GM23338 (cell line): ENCODE measurements around the gene FGF3. TPM values are rescaled to one million over a fixed set of nuclear protein-coding genes. Genes with fewer than 3 reads are reported as not detected.

Experiments used
- ATAC-seq: fragments of 200-7000 bp; cut with Tn5 transposase; 3 replicates; pipeline ENCODE4 v1.9.1; 2020
- DNase-seq: peaks from one replicate; pipeline ENCODE4 v3.0.0-alpha.2; 2015; ENCODE audit warnings: low spot score
- H2AFZ ChIP-seq: fragments of 200-600 bp; sonication (generic); 2 replicates; pipeline ENCODE4 v1.8.0; 2016; ENCODE audit warnings: antibody characterized with exemption, mild to moderate bottlenecking, moderate library complexity
- H3F3A ChIP-seq: fragments of 200-600 bp; sonication (generic); replicated peaks from 2 replicates; pipeline ENCODE4 v1.8.0; 2017; ENCODE audit warnings: antibody characterized with exemption, mixed run types, low read depth
- H3K27ac ChIP-seq: fragments of 200-600 bp; sonication (generic); 2 replicates; pipeline ENCODE4 v1.6.1; 2016; ENCODE audit warnings: low read depth
- H3K27me3 ChIP-seq: fragments of 200-600 bp; sonication (generic); 2 replicates; pipeline ENCODE4 v1.8.0; 2016; ENCODE audit warnings: mild to moderate bottlenecking, mixed run types, moderate library complexity; ENCODE audit not compliant: insufficient read depth
- H3K36me3 ChIP-seq: fragments of 200-600 bp; sonication (generic); 2 replicates; pipeline ENCODE4 v1.8.0; 2016; ENCODE audit warnings: mild to moderate bottlenecking; ENCODE audit not compliant: insufficient read depth
- H3K4me1 ChIP-seq: fragments of 200-600 bp; sonication (generic); 2 replicates; pipeline ENCODE4 v1.8.0; 2016; ENCODE audit warnings: mild to moderate bottlenecking, moderate library complexity; ENCODE audit not compliant: insufficient read depth
- H3K4me2 ChIP-seq: fragments of 200-600 bp; sonication (generic); 2 replicates; pipeline ENCODE4 v1.7.1; 2017; ENCODE audit warnings: mixed run types
- H3K4me3 ChIP-seq: fragments of 200-600 bp; sonication (generic); 2 replicates; pipeline ENCODE4 v1.6.1; 2016; ENCODE audit warnings: mixed run types
- H3K79me2 ChIP-seq: fragments of 200-600 bp; sonication (generic); replicated peaks from 2 replicates; pipeline ENCODE4 v1.8.0; 2017; ENCODE audit warnings: mild to moderate bottlenecking; ENCODE audit not compliant: insufficient read depth
- H3K9me2 ChIP-seq: fragments of 200-600 bp; sonication (generic); 2 replicates; pipeline ENCODE4 v1.8.0; 2017; ENCODE audit not compliant: insufficient read depth
- H4K20me1 ChIP-seq: fragments of 200-600 bp; sonication (generic); replicated peaks from 2 replicates; pipeline ENCODE4 v1.8.0; 2017; ENCODE audit warnings: mild to moderate bottlenecking; ENCODE audit not compliant: insufficient read depth
- H3K27ac Mint-ChIP-seq: 2 replicates; pipeline ENCODE4 v1.8.0; 2020; ENCODE audit warnings: inconsistent platforms, mild to moderate bottlenecking, moderate library complexity, mixed read lengths
- H3K27me3 Mint-ChIP-seq: 3 replicates; pipeline ENCODE4 v1.8.0; 2022; ENCODE audit warnings: low read depth, mild to moderate bottlenecking, moderate library complexity, mixed read lengths, inconsistent platforms; ENCODE audit not compliant: insufficient read depth, poor library complexity
- H3K36me3 Mint-ChIP-seq: 3 replicates; pipeline ENCODE4 v1.8.0; 2021; ENCODE audit warnings: low read depth, mild to moderate bottlenecking, inconsistent platforms, moderate library complexity, mixed read lengths
- H3K4me1 Mint-ChIP-seq: 3 replicates; pipeline ENCODE4 v1.8.0; 2020; ENCODE audit warnings: mild to moderate bottlenecking, inconsistent platforms, mixed read lengths
- H3K4me3 Mint-ChIP-seq: 3 replicates; pipeline ENCODE4 v1.8.0; 2021; ENCODE audit warnings: moderate library complexity, mild to moderate bottlenecking, inconsistent platforms, mixed read lengths
- H3K9me3 Mint-ChIP-seq: 3 replicates; pipeline ENCODE4 v1.8.0; 2020; ENCODE audit warnings: moderate library complexity, mild to moderate bottlenecking, inconsistent platforms, mixed read lengths
- CREB1 ChIP-seq: fragments of 250-450 bp; sonication (Bioruptor Pico); IDR thresholded peaks from 2 replicates; pipeline ENCODE4 v1.5.0; 2020; ENCODE audit warnings: low read depth, mild to moderate bottlenecking, moderate library complexity
- CTCF ChIP-seq, 2 experiments: fragments of 200-600 bp in 1 of 2; sonication (generic) in 1 of 2; conservative IDR thresholded peaks; 2 replicates each; pipeline versions ENCODE4 v1.5.1 to v1.6.1; 2016 to 2017; ENCODE audit warnings: antibody characterized with exemption in 2 of 2, low read depth in 2 of 2, mild to moderate bottlenecking in 2 of 2, moderate library complexity in 1 of 2
- EZH2 ChIP-seq: fragments of 200-600 bp; sonication (generic); IDR thresholded peaks from one replicate; pipeline ENCODE4 v1.8.0; 2017; ENCODE audit warnings: antibody characterized with exemption, mild to moderate bottlenecking, low read depth; ENCODE audit not compliant: unreplicated experiment
- EZH2phosphoT487 ChIP-seq: fragments of 200-600 bp; sonication (generic); IDR thresholded peaks from one replicate; pipeline ENCODE4 v1.8.1; 2018; ENCODE audit warnings: antibody characterized with exemption; ENCODE audit not compliant: unreplicated experiment
- POLR2AphosphoS5 ChIP-seq: IDR thresholded peaks from 2 replicates; pipeline ENCODE4 v1.6.1; 2016; ENCODE audit warnings: antibody characterized with exemption, low read depth
- REST ChIP-seq: IDR thresholded peaks from one replicate; pipeline ENCODE4 v1.6.1; 2018; ENCODE audit warnings: antibody characterized with exemption; ENCODE audit not compliant: unreplicated experiment
- STAT1 ChIP-seq: IDR thresholded peaks from one replicate; pipeline ENCODE4 v1.6.1; 2016; ENCODE audit warnings: antibody characterized with exemption; ENCODE audit not compliant: unreplicated experiment
- ZNF114 ChIP-seq: fragments of 250-450 bp; sonication (Bioruptor Pico); IDR thresholded peaks from 2 replicates; pipeline ENCODE4 v1.5.0; 2020; ENCODE audit warnings: mild to moderate bottlenecking, moderate library complexity
- ZNF331 ChIP-seq: fragments of 250-450 bp; sonication (Bioruptor Pico); IDR thresholded peaks from 2 replicates; pipeline ENCODE4 v1.5.0; 2020; ENCODE audit warnings: low read depth, mild to moderate bottlenecking, moderate library complexity
- ZNF462 ChIP-seq: fragments of 250-450 bp; sonication (Bioruptor Pico); IDR thresholded peaks from 2 replicates; pipeline ENCODE4 v1.5.0; 2020; ENCODE audit warnings: mild to moderate bottlenecking, moderate library complexity
- polyA plus RNA-seq: library from polyadenylated mRNA; unstranded; fragments of >200 nt; fragmentation: Nextera tagmentation; extraction: Ambion mirVana; gene quantifications from 2 replicates; pipeline ENCODE4 v1.2.1, GENCODE V29; 2016
- total RNA-seq: library from RNA; depleted of rRNA; stranded (reverse); fragments of >200 nt; shearing (Covaris generic); gene quantifications from 2 replicates; pipeline ENCODE4 v1.2.3, GENCODE V29; 2014

The FGF3 gene
- total and polyA plus RNA-seq, 2 experiments from 2014 or later: 1.2 TPM; not detected in 1

- no peak overlapping the region for H3K4me3 Mint-ChIP-seq
- no peaks in the 10 kb centered on the region for H3K9me2 ChIP-seq
- H3K27ac ChIP-seq: no peak overlapping the region
- ATAC-seq: no peak
- H4K20me1 ChIP-seq: no peaks in the 10 kb centered on the region
- no peak overlapping the region for H3K4me2 ChIP-seq
- no peak for DNase-seq
- no peak overlapping the region for H3K4me3 ChIP-seq
- no peaks in the 10 kb centered on the region for H3K36me3 ChIP-seq
- H3K27ac Mint-ChIP-seq: no peak overlapping the region
- TF ChIP-seq POLR2AphosphoS5 (no peak), REST (no peak), ZNF114 (CRISPR knock-in tag) (no peak), CREB1 (no peak), ZNF462 (CRISPR knock-in tag) (no peak), CTCF (conservative IDR thresholded peaks at IDR 0.05; ENCODE audit: low read depth in 2 of 2) (no peak), EZH2phosphoT487 (no peak), EZH2 (no peak), STAT1 (no peak), ZNF331 (CRISPR knock-in tag) (no peak)
- no peaks in the 10 kb centered on the region for H3K27me3 ChIP-seq
- H3K27me3 Mint-ChIP-seq: peaks cover 7% of the 10 kb centered on the region
- H3K9me3 Mint-ChIP-seq: peaks cover 2% of the 10 kb centered on the region
- H3F3A ChIP-seq: 0 out of 2 replicates have a peak, but pooled peaks cover 2% of the 10 kb centered on the region
- no peak overlapping the region for H2AFZ ChIP-seq
- H3K79me2 ChIP-seq: no peaks in the 10 kb centered on the region
- H3K36me3 Mint-ChIP-seq: no peaks in the 10 kb centered on the region
- no peaks in the 10 kb centered on the region; the same call in 1 of the 2 replicates for H3K4me1 ChIP-seq
- H3K4me1 Mint-ChIP-seq: peaks cover 23% of the 10 kb centered on the region
Observed at GRCh38 chr11:69866648-69867047, 47.4 kb upstream of the FGF3 start.
